Stimulated activated naive CD4-positive, alpha-beta T cell treated with Interleukin-2 at 50 U/mL for 16 hours (primary cell): ENCODE data around the gene DNAJB11.
"Not testable (repeated sequence)": the region's sequence is repeated elsewhere in the genome, so short reads cannot be mapped to it uniquely, and the experiment has no call there.

Experiments
- DNase-seq: peaks from one replicate; lab custom pipeline; 2025; lab: John Stamatoyannopoulos, UW

The DNAJB11 gene

DNA sequence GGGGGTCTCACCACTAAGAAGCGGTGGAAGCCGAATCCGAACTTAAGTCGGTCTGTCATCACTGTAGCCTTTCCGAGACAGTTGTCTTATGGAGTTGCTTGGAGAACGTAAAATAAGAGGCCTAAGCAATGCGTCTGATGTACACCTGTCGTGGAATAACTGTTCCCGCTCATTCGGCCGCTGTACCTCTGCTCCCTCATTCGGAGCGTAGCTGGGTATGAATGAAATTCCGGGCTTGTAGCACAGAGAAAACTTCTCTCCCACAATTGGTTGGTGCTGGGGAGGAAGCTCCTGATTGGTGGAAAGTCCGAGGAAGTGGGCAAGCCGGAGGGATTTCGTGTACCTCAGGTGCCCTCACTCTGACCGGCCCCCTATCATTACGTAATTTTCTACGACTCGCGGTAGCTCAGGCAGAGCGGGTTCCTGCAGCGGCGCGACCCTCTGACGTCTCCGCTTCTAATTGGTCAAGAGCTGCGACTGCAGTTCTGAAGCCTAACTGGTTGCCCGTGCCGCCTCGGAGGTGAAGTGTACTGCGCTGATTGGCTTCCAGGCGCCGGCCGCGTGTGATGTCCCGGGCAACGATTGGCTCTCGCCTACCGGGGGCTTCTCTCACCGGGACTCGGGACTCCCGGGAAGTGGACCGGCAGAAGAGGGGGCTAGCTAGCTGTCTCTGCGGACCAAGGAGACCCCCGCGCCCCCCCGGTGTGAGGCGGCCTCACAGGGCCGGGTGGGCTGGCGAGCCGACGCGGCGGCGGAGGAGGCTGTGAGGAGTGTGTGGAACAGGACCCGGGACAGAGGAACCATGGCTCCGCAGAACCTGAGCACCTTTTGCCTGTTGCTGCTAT, at the start of gene DNAJB11:
TSS of gene DNAJB11 (plus strand) at position 625 of the 845 bp plus-strand sequence. CDS start at position 803, 178 bp downstream.
- DNase-seq: peak; percentile 99

DNA sequence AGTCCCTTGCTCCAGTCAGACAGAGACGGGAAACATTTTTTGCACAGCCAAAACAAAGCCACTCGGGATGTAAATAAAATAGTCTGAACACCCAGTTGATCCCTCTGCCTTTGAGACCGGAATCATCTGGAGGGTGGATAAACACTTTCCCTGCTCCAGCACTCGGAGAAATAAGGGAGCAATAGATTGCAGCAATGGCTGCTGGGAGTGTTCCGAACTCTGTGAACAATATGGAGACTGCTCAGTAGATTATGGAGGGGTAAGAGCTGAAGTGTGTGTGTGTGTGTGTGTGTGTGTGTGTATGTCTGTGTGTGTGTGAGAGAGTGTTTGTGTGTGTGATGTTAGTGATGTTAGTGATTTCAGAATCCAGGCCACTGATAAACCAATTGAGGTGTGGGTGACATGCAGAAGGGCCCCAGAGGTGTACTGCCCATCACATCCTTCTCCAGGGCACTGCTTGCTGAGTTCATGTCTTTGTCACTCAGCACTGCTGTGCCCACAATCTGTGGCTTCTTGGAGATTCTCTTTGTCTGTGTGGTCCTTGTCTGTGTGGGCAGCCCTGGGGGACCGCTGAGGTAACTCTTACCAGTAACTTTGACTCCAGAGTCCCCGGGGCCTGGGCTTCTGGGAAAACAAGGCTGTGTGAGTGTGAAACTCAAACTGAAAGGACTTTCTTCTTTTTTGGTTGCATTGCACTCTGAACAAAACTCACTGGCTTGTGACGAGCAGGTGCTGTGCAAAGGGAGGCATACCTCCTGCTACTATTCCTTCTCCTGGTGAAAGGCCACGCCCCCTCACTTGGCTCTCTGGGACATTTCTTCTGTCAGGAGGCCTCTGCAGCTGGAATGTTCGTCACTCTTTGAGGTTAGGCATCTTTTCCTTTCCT, 49.3 kb upstream of the DNAJB11 start:
- peak; percentile 28 for DNase-seq

DNA sequence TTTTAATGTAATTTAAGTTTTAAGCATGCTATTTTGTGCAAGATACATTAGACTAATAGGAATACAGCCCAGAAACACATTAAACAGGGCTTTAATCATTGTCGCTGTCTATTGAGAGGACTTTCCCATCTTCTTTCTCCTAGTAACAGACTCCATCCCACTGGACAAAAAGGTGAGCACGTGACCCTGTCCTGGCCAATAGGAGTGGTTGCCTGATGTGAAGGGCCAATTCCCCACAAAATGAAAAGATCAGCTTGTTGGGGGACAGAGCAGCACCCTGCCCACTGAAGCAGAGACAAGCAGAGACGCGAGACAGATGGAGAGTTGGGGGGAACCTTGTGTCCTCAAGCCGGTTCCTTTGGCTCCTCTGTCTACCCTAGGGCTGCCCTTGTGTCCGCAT, 47.5 kb upstream of the DNAJB11 start:
- DNase-seq: no peak

- no peak for DNase-seq
Observed at GRCh38 chr3:186523434-186523833, 47.1 kb upstream of the DNAJB11 start.

DNA sequence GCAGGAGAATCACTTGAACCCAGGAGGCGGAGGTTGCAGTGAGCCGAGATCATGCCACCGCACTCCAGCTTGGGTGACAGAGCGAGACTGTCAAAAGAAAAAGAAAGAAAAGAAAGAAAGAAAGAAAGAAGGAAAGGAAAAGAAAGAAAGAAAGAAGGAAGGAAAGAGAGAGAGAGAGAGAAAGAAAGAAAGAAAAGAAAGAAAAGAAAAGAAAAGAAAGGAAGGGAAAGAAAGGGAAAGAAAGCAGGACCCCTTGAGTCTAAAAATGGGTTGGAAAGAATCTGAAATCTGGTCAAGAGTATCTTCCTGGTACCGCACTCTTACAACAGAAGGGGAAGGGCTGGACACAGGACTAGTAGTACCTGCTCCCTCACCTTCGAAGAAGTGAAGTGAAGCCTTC, 45.9 kb upstream of the DNAJB11 start:
- DNase-seq: no peak

- DNase-seq: no peak
Observed at GRCh38 chr3:186525369-186526255, 44.9 kb upstream of the DNAJB11 start.

DNA sequence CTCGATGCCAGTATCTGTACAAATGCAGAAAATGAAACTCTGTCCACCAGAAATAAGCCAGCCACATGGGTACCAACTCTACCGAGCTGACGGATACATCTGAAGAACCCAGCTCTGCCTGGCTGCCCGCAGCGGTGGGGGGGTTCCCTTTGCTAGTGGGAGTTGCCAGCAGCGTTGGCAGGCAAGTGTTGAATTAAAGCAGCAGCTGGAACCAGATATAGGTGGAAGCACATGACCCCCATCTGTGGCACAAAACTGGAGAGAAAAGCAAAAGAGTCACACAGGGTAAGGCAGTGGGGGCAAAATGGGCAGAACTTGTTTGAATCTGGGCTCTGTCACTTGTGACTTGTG, 44.3 kb upstream of the DNAJB11 start:
- DNase-seq: no peak

GRCh38 chr3:186529201-186529999, 41.1 kb upstream of the DNAJB11 start:
- no peak for DNase-seq

- DNase-seq: no peak
Observed at GRCh38 chr3:186530415-186530814, 40.1 kb upstream of the DNAJB11 start.

GRCh38 chr3:186531694-186532093, 38.8 kb upstream of the DNAJB11 start:
- not testable (repeated sequence) for DNase-seq

DNA sequence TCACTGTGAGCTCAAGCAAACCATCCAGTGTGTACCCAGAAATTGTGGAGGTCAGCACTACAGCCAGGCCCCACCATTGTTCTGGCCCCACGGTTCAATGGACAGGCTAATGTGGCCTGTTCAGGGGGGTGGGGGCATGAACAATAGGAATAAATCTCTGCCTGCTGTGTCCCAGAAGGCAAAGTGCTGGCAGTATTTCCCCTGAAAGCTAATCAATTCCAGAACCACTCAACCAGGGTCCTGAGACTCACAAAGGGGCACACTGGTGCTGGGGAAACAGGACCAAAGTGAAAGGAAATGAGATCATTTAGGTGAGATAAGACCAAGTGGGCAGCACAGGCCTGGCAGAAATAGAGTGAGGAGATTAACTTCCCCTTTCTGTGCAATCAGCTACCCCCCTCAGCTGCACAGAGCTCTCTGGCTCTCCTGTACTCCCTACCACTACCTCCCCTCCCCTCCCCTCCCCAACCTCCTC, 37.9 kb upstream of the DNAJB11 start:
- DNase-seq: no peak

DNA sequence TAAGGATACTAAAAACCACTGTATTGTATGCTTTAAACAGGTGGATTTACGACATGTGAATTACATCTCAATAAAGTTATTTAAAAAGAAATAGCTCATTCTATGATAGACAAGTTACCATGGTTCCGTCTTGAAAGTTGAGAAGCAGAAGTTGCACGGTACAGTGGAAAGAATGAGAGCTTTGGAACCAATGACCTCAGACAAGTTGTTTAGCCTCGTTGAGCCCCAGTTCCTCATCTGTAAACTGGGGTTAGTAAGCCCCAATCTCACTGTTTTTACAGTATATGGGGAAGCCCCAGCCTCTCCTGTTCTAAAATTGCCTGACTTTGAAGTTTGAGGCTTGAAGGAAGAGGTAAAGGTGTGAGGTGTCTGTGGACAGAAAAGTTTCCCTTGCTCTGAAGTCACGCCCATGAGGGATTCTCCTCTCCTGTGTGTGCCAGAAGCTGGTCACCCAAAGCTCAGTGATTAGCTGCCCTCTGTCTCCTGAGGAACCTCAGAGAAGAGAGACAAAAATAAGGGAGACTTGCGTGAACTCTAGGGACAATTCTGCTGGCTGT, 36.3 kb upstream of the DNAJB11 start:
- peak; percentile 57 for DNase-seq

DNA sequence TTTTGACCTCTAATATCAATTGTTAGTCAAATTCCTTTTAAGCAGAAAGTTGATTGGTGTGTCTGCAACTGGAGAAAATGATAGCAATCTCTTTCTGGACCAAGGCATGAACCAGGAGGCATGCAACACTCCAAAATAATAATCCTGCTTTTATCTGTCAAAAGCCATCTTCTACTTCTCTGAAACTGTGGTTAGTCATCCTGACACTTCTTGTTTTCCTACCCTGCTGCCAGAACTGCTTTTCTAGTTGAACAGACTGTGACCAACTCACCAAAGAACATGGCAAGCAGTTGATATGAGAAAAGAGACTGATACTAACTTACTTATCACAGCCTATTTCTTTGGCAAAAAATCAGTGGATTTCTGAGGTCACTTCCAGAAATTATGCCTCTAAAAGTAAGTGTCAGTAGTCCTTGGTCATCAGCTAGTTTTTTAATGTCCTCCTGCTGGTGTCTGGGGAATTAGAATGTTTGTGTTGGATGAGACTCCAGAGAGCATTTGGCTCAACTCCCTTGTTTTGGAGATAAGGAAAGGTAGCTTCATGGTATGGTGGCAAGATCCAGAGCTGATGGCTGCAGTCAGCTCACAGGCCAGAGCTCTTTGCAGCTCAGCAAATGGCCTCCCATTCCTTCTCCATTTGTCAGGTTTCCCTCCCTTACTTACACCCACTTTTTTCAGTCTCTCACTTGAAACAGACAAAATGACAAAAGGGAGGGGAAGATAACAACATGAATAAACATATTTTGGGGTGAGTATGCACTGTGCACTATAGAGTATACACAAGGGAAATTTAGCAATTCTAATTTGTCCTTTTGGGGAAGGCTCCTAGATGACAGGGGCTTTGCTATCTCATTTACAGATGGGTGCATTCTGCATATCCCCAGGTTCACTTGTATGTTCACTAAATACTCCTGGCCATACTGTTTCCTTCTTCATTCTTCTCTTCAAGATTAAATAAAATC, 33.4 kb upstream of the DNAJB11 start:
- no peak for DNase-seq

GRCh38 chr3:186538779-186539178, 31.7 kb upstream of the DNAJB11 start:
- no peak for DNase-seq

GRCh38 chr3:186540221-186540834, 30.2 kb upstream of the DNAJB11 start:
- DNase-seq: peak; percentile 75

GRCh38 chr3:186540835-186541226, 29.7 kb upstream of the DNAJB11 start:
- no peak for DNase-seq

GRCh38 chr3:186544281-186544680, 26.2 kb upstream of the DNAJB11 start, which contains the start of gene CRYGS:
CRYGS (minus strand) TSS chr3:186544380; CDS start chr3:186544326, 54 bp downstream.
- no peak for DNase-seq

DNA sequence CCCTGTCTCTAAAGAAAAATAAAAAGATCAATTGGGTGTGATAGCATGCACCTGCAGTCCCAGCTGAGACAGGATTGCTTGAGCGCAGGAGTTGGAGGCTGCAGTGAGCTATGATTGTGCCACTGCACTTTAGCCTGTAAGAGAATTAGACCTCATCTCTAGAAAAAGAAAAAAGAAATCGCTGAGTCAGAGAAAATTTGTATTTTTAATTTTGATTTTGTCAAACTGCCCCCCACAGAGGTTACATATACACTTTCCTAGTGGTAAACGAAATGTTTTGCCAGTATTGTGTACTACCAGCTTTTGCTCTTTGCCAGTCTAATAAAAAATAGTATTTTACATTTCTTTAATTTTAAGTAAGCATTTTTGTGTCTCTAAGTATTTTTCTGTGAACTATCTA, 21.0 kb upstream of the DNAJB11 start:
- DNase-seq: no peak

DNA sequence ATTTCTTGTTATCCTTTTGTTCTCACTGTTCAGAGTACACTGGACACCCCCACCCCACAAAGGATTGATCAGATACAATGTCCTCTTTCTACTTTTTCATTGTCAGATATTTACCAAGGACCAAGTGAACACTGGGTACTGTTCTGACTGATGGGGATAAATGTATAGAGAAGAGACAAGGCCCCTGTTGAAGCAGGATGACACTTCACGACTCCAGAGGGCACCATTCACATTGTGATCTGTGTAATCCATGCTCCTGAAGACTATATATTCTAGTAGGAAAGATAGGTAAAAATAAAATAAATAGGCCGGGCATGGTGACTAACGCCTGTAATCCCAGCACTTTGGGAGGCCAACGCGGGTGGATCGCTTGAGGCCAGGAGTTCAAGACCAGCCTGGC, 19.1 kb upstream of the DNAJB11 start:
- no peak for DNase-seq
